Activated gamma-delta T cell treated with anti-CD3 and anti-CD28 coated beads, Interleukin-2, amount 50 U/mL, for 16 hours (primary cell): ENCODE measurements around the gene KCNMA1.
"Not testable (repeated sequence)": the region's sequence is repeated elsewhere in the genome, so short reads cannot be mapped to it uniquely, and the experiment has no call there.

ENCODE experiments used
- DNase-seq: peaks from one replicate; pipeline ENCODE4 v3.0.0-alpha.2; 2020; ENCODE audit warnings: low read depth

The KCNMA1 gene

GRCh38 chr10:77583527-77583926 lies 54.1 kb downstream of the KCNMA1 start:
- DNase-seq = no peak

- no peak for DNase-seq
These were observed 54.9 kb downstream of the KCNMA1 start for GRCh38 chr10:77582710-77583115.

GRCh38 chr10:77581738-77582137 lies 55.9 kb downstream of the KCNMA1 start:
- DNase-seq = no peak

GRCh38 chr10:77580482-77580881 lies 57.1 kb downstream of the KCNMA1 start:
- DNase-seq = no peak

- DNase-seq = no peak
These were observed 58.9 kb downstream of the KCNMA1 start for GRCh38 chr10:77578583-77579227.

- no peak for DNase-seq
These were observed 59.9 kb downstream of the KCNMA1 start for GRCh38 chr10:77577666-77578229.

GRCh38 chr10:77576444-77577032 lies 61.1 kb downstream of the KCNMA1 start:
- no peak for DNase-seq

GRCh38 chr10:77576007-77576367 lies 61.6 kb downstream of the KCNMA1 start:
- DNase-seq = no peak

- no peak for DNase-seq
These were observed 62.2 kb downstream of the KCNMA1 start for GRCh38 chr10:77575271-77576006.

GRCh38 chr10:77574438-77574837 lies 63.2 kb downstream of the KCNMA1 start:
- DNase-seq = no peak

- DNase-seq = not testable (repeated sequence)
These were observed 65.1 kb downstream of the KCNMA1 start for GRCh38 chr10:77572520-77572919.

- DNase-seq = no peak
These were observed 66.1 kb downstream of the KCNMA1 start for GRCh38 chr10:77571490-77571889.

GRCh38 chr10:77566914-77567566 lies 70.6 kb downstream of the KCNMA1 start:
- no peak for DNase-seq

- no peak for DNase-seq
These were observed 71.4 kb downstream of the KCNMA1 start for GRCh38 chr10:77566236-77566635.

GRCh38 chr10:77565590-77566023 lies 72.0 kb downstream of the KCNMA1 start:
- no peak for DNase-seq

- DNase-seq = no peak
These were observed 72.6 kb downstream of the KCNMA1 start for GRCh38 chr10:77564731-77565589.

GRCh38 chr10:77563638-77564270 lies 73.9 kb downstream of the KCNMA1 start:
- DNase-seq = no peak

GRCh38 chr10:77562742-77563141 lies 74.9 kb downstream of the KCNMA1 start:
- DNase-seq = no peak

GRCh38 chr10:77561991-77562390 lies 75.6 kb downstream of the KCNMA1 start:
- DNase-seq = no peak

- no peak for DNase-seq
These were observed 77.1 kb downstream of the KCNMA1 start for GRCh38 chr10:77560471-77560870.

GRCh38 chr10:77560052-77560451 lies 77.6 kb downstream of the KCNMA1 start:
- DNase-seq = no peak
